Right atrium auricular region (tissue), 2 donors: ENCODE results near the gene RNF144B. TPM values are rescaled to one million over a fixed set of nuclear protein-coding genes. Genes with fewer than 3 reads are reported as not detected.
A peak's percentile ranks its signal among the peaks of the same experiment; 100 is the strongest.
"Not testable (repeated sequence)": the region's sequence is repeated elsewhere in the genome, so short reads cannot be mapped to it uniquely, and the experiment has no call there.

Source experiments
- DNase-seq: peaks from one replicate; pipeline ENCODE4 v3.0.0-alpha.2; 2019; ENCODE audit warnings: low spot score
- H3K27ac ChIP-seq, 2 donors: fragments of 200-600 bp; sonication (generic); 1 replicate in 1 of 2; 2 replicates in 1 of 2; pipeline ENCODE4 v1.5.1; 2016 to 2019
- H3K27me3 ChIP-seq, 2 donors: fragments of 200-600 bp; sonication (generic); one replicate each; pipeline versions ENCODE4 v1.5.1 to v1.6.0; 2017 to 2019
- H3K36me3 ChIP-seq: fragments of 200-600 bp; sonication (generic); one replicate; pipeline ENCODE4 v1.5.1; 2016
- H3K4me1 ChIP-seq, 2 donors: fragments of 200-600 bp; sonication (generic); one replicate each; pipeline versions ENCODE4 v1.5.1 to v1.6.0; 2017 to 2019
- H3K4me3 ChIP-seq, 2 donors: fragments of 200-600 bp; sonication (generic); 1 replicate in 1 of 2; 2 replicates in 1 of 2; pipeline ENCODE4 v1.5.1; 2017 to 2019; ENCODE audit warnings: mild to moderate bottlenecking in 1 of 2, moderate library complexity in 1 of 2
- H3K9me3 ChIP-seq, 2 donors: fragments of 200-600 bp; sonication (generic); one replicate each; pipeline ENCODE4 v1.5.1; 2019
- CTCF ChIP-seq, 2 donors: fragments of 200-600 bp; sonication (generic); IDR thresholded peaks; one replicate each; pipeline ENCODE4 v1.5.1; 2019; ENCODE audit warnings: antibody characterized with exemption in 2 of 2
- total RNA-seq, 2 donors: library from RNA; depleted of rRNA; stranded (reverse); fragments of >200 nt; gene quantifications; one replicate each; pipeline ENCODE4 v1.1.0, GENCODE V29; 2016

Gene RNF144B
- total RNA-seq, 2 donors from 2014 or later = 8.1 to 14.2 TPM

DNA sequence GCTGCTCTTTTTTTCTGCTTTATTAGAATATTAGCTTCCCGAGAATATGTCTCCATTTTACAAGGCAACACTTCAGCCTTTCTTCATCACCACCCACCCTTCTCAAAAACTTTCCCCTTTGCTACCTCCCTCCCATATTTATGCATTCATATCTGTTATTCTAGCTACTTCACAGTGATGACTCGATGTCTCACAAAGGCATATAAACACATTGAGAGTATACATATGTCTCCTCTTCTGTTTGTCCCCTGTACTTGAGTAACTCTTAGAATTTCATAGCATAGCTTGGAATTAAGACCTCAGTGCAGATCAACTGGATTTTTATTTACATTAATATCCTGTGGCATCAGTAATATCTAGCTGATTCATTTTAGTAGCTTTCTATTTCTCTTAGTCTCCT is 6.5 kb downstream of the RNF144B start:
- no peak for TF ChIP-seq CTCF (IDR thresholded peaks at IDR 0.05)
- no peak for DNase-seq
- Histone ChIP-seq H3K4me1 (peaks cover 0 to 40% of the 10 kb centered on the region in 2 donors), H3K27me3 (no peaks in the 10 kb centered on the region), H3K36me3 (no peaks in the 10 kb centered on the region), H3K27ac (no peak overlapping the region), H3K9me3 (no peaks in the 10 kb centered on the region), H3K4me3 (no peak overlapping the region)

- no peak for TF ChIP-seq CTCF (IDR thresholded peaks at IDR 0.05)
- H3K27ac ChIP-seq = no peak overlapping the region
- no peak overlapping the region for H3K4me3 ChIP-seq
- H3K4me1 ChIP-seq = peaks cover 0 to 28% of the 10 kb centered on the region in 2 donors
- no peak for DNase-seq
- H3K36me3 ChIP-seq = peaks cover 8% of the 10 kb centered on the region
- no peaks in the 10 kb centered on the region for H3K9me3 ChIP-seq
- H3K27me3 ChIP-seq = no peaks in the 10 kb centered on the region
These were observed 8.2 kb downstream of the RNF144B start for GRCh38 chr6:18395177-18395855.

DNA sequence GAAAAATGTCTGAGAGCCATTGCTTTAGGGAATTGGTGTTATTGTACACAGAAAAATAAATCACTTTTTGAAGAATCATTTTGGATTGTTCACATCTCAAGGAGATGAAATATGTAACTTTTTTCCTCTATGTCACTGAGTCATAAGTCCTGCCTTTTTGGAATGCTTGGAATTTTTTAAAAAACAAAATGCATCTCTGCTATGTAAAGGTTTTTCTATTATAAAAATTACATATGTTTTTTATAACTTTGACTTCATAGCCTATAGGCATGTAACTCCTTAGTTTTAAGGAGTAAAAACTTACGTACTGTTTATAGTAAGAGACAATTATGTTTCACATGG is 8.7 kb downstream of the RNF144B start:
- Histone ChIP-seq H3K4me1 (peaks cover 0 to 32% of the 10 kb centered on the region in 2 donors), H3K27ac (no peak overlapping the region)

DNA sequence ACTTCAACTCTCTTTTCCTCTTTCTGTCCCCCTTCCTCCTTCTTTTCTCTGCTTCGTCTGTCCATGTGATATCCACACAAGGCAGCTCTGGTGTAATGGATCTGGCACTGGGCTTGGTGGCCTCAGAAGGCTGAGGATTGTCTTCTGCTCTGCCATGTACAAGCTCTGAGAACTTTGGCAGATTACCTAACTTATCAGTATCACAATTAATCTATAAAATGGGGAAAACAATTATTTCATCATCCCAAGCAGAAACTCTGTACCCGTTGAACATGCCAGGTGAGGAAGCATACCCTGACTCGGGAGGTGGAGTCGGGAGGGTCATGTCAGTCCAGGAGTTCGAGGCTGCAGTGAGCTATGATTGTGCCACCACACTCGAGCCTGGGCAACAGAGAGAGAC is 10.6 kb downstream of the RNF144B start:
- no peak overlapping the region for H3K4me3 ChIP-seq
- no peaks in the 10 kb centered on the region for H3K9me3 ChIP-seq
- H3K36me3 ChIP-seq = peaks cover 16% of the 10 kb centered on the region
- H3K27me3 ChIP-seq = no peaks in the 10 kb centered on the region
- no peak for DNase-seq
- no peak overlapping the region for H3K27ac ChIP-seq
- peaks cover 0 to 26% of the 10 kb centered on the region in 2 donors for H3K4me1 ChIP-seq
- no peak for TF ChIP-seq CTCF (IDR thresholded peaks at IDR 0.05)

More for the DNA sequence above, 8.7 kb downstream of the RNF144B start:
- H3K4me3 ChIP-seq = no peak overlapping the region
- H3K9me3 ChIP-seq = no peaks in the 10 kb centered on the region
- H3K27me3 ChIP-seq = no peaks in the 10 kb centered on the region
- TF ChIP-seq CTCF (IDR thresholded peaks at IDR 0.05) = no peak
- peaks cover 14% of the 10 kb centered on the region for H3K36me3 ChIP-seq
- DNase-seq = no peak

- peaks cover 16% of the 10 kb centered on the region for H3K36me3 ChIP-seq
- not testable (repeated sequence) for H3K9me3 ChIP-seq, H3K27ac ChIP-seq, H3K4me3 ChIP-seq, H3K27me3 ChIP-seq, DNase-seq
- peaks cover 0 to 26% of the 10 kb centered on the region in 2 donors for H3K4me1 ChIP-seq
These were observed 11.1 kb downstream of the RNF144B start for GRCh38 chr6:18398225-18398624.

DNA sequence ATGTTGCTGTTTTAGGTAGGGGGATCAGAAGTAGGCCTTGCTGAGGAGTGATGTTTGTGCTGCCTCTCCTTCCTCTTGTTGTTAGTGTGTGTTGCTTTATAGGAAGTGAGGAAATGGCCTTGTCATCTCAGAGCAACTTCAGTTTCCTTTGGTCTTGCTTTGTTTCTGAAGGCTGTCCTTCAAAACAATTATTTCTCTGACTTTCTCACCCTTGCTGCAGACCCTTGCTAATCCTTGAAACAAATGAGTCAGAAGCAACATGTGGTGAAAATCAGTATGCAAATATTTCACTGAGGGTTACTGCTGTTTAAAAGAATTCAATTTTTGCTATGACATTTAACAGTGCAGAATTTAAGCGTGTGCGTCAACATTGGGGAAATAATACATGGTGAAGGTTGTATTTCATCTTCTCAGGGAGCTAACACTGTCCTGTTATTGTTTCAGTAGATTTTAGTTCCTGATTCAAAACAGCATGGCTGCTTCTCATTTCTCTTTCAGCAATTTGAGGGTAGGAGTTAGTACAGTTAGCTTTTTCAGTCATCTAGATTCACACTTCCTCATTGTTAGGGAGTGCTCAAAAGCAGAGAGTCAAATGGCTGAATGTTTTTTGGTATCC is 13.8 kb downstream of the RNF144B start:
- Histone ChIP-seq H3K36me3 (peaks cover 16% of the 10 kb centered on the region), H3K27me3 (no peaks in the 10 kb centered on the region), H3K27ac (peak overlapping the region; percentile 13 to 18), H3K4me3 (no peak overlapping the region), H3K9me3 (no peaks in the 10 kb centered on the region), H3K4me1 (peaks cover 0 to 5% of the 10 kb centered on the region in 2 donors)
- TF ChIP-seq CTCF (IDR thresholded peaks at IDR 0.05) = no peak
- no peak for DNase-seq

DNA sequence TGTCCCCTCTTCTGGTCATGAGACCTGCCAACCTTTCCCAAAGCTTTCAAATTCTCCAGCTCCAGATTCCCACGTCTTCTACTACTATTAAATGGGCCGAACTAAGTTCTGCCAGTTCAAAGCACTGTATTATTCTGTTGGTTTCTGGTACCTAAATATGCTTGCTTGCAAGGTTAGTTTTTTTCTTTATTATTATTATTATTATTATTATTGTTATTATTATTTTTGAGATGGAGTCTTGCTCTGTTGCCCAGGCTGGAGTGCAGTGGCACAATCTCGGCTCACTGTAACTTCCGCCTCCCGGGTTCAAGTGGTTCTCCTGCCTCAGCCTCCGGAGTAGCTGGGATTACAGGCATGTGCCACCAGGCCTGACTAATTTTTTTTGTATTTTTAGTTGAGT is 17.8 kb downstream of the RNF144B start:
- peaks cover 11% of the 10 kb centered on the region for H3K36me3 ChIP-seq
- H3K4me3 ChIP-seq = not testable (repeated sequence)

More for the DNA sequence above, 17.8 kb downstream of the RNF144B start:
- H3K27ac ChIP-seq, H3K9me3 ChIP-seq, DNase-seq, H3K27me3 ChIP-seq, H3K4me1 ChIP-seq: not testable (repeated sequence)
